Superior temporal gyrus (tissue), 1 donor: ENCODE results near the gene SH3GL3.

Experiments
- DNase-seq: peaks from one replicate; pipeline ENCODE4 v3.0.0-alpha.2; 2016; ENCODE audit errors: extremely low spot score

SH3GL3 gene

GRCh38 chr15:83462953-83463433 is 15.9 kb downstream of the SH3GL3 start:
- no peak for DNase-seq

- DNase-seq: no peak
Observed at GRCh38 chr15:83470887-83471286, 23.7 kb downstream of the SH3GL3 start.

- no peak for DNase-seq
Observed at GRCh38 chr15:83471307-83471866, 24.2 kb downstream of the SH3GL3 start.

GRCh38 chr15:83472151-83472550 is 25.0 kb downstream of the SH3GL3 start:
- peak; percentile 77 for DNase-seq

GRCh38 chr15:83472797-83473196 is 25.7 kb downstream of the SH3GL3 start:
- no peak for DNase-seq

- DNase-seq: peak; percentile 55
Observed at GRCh38 chr15:83474578-83474977, 27.4 kb downstream of the SH3GL3 start.

- no peak for DNase-seq
Observed at GRCh38 chr15:83475551-83475950, 28.4 kb downstream of the SH3GL3 start.

- DNase-seq: no peak
Observed at GRCh38 chr15:83476066-83476465, 28.9 kb downstream of the SH3GL3 start.

- DNase-seq: no peak
Observed at GRCh38 chr15:83476708-83477107, 29.6 kb downstream of the SH3GL3 start.

GRCh38 chr15:83477172-83477807 is 30.1 kb downstream of the SH3GL3 start:
- no peak for DNase-seq

GRCh38 chr15:83477808-83478537 is 30.8 kb downstream of the SH3GL3 start:
- no peak for DNase-seq

GRCh38 chr15:83483612-83484011 is 36.5 kb downstream of the SH3GL3 start:
- DNase-seq: no peak

- DNase-seq: no peak
Observed at GRCh38 chr15:83484636-83485035, 37.5 kb downstream of the SH3GL3 start.

GRCh38 chr15:83486363-83486762 is 39.2 kb downstream of the SH3GL3 start:
- DNase-seq: no peak

GRCh38 chr15:83487519-83487918 is 40.4 kb downstream of the SH3GL3 start:
- no peak for DNase-seq

GRCh38 chr15:83489690-83490089 is 42.5 kb downstream of the SH3GL3 start:
- no peak for DNase-seq

- no peak for DNase-seq
Observed at GRCh38 chr15:83491486-83491885, 44.3 kb downstream of the SH3GL3 start.

- no peak for DNase-seq
Observed at GRCh38 chr15:83496766-83497165, 49.6 kb downstream of the SH3GL3 start.

- no peak for DNase-seq
Observed at GRCh38 chr15:83498374-83498773, 51.2 kb downstream of the SH3GL3 start.

GRCh38 chr15:83498801-83499200 is 51.7 kb downstream of the SH3GL3 start:
- DNase-seq: no peak

- no peak for DNase-seq
Observed at GRCh38 chr15:83499476-83499875, 52.3 kb downstream of the SH3GL3 start.

GRCh38 chr15:83503595-83504364 is 56.6 kb downstream of the SH3GL3 start:
- peak; percentile 18 for DNase-seq
